ENCODE measurements around the gene SH3BP5.
"Not testable (repeated sequence)": the region's sequence is repeated elsewhere in the genome, so short reads cannot be mapped to it uniquely, and the experiment has no call there.

The SH3BP5 gene

GRCh38 chr3:15332405-15333098 is at the start of gene SH3BP5:
Gene SH3BP5, minus strand, starts transcription at chr3:15332586. Its CDS starts 178 bp downstream, at chr3:15332408.
- peak; percentile 70 for DNase-seq

- DNase-seq = no peak
Measured at GRCh38 chr3:15380980-15381890, 48.8 kb upstream of the SH3BP5 start.

GRCh38 chr3:15377961-15378791 is 45.8 kb upstream of the SH3BP5 start:
- peak; percentile 94 for DNase-seq

GRCh38 chr3:15375461-15376000 is 43.1 kb upstream of the SH3BP5 start:
- DNase-seq = no peak

- no peak for DNase-seq
Measured at GRCh38 chr3:15372918-15373317, 40.5 kb upstream of the SH3BP5 start.

GRCh38 chr3:15368561-15369135 is 36.3 kb upstream of the SH3BP5 start:
- no peak for DNase-seq

GRCh38 chr3:15367059-15367458 is 34.7 kb upstream of the SH3BP5 start:
- DNase-seq = no peak

- DNase-seq = not testable (repeated sequence)
Measured at GRCh38 chr3:15364078-15364477, 31.7 kb upstream of the SH3BP5 start.

GRCh38 chr3:15361494-15362214 is 29.3 kb upstream of the SH3BP5 start:
- DNase-seq = peak; percentile 11

- no peak for DNase-seq
Measured at GRCh38 chr3:15360788-15361493, 28.6 kb upstream of the SH3BP5 start.

- DNase-seq = no peak
Measured at GRCh38 chr3:15359677-15360397, 27.5 kb upstream of the SH3BP5 start.

- DNase-seq = not testable (repeated sequence)
Measured at GRCh38 chr3:15356651-15357061, 24.3 kb upstream of the SH3BP5 start.

- no peak for DNase-seq
Measured at GRCh38 chr3:15356176-15356575, 23.8 kb upstream of the SH3BP5 start.

GRCh38 chr3:15355086-15355485 is 22.7 kb upstream of the SH3BP5 start:
- DNase-seq = no peak

- DNase-seq = no peak
Measured at GRCh38 chr3:15354485-15354884, 22.1 kb upstream of the SH3BP5 start.

GRCh38 chr3:15350141-15350540 is 17.8 kb upstream of the SH3BP5 start:
- no peak for DNase-seq

GRCh38 chr3:15349438-15349837 is 17.1 kb upstream of the SH3BP5 start:
- not testable (repeated sequence) for DNase-seq

- no peak for DNase-seq
Measured at GRCh38 chr3:15348246-15348645, 15.9 kb upstream of the SH3BP5 start.

- DNase-seq = no peak
Measured at GRCh38 chr3:15347737-15348110, 15.3 kb upstream of the SH3BP5 start.

- DNase-seq = no peak
Measured at GRCh38 chr3:15347063-15347736, 14.8 kb upstream of the SH3BP5 start.

Measured in activated CD4-positive, alpha-beta T cell treated with anti-CD3 and anti-CD28 coated beads, Interleukin-2, amount 50 U/mL, for 1 hour (primary cell).